T-helper 1 cell treated with Interleukin-12 subunit alpha and Interleukin-12 subunit beta and Interleukin-4 antibody, amounts not matched to agents 30 μg/mL and 1 μg/mL, for 36 hours (primary cell): ENCODE data around the gene PLEKHO2.
"Not testable (repeated sequence)": the region's sequence is repeated elsewhere in the genome, so short reads cannot be mapped to it uniquely, and the experiment has no call there.

ENCODE experiments used
- H3K27ac Mint-ChIP-seq: one replicate; pipeline ENCODE4 v1.8.0; 2021; ENCODE audit warnings: mild to moderate bottlenecking, mixed read lengths
- H3K27me3 Mint-ChIP-seq: one replicate; pipeline ENCODE4 v1.8.0; 2021; ENCODE audit warnings: low read depth, mixed read lengths
- H3K36me3 Mint-ChIP-seq: one replicate; pipeline ENCODE4 v1.8.0; 2021; ENCODE audit warnings: low read depth, mixed read lengths
- H3K4me1 Mint-ChIP-seq: one replicate; pipeline ENCODE4 v1.8.0; 2021; ENCODE audit warnings: low read depth, mixed read lengths
- H3K4me3 Mint-ChIP-seq: one replicate; pipeline ENCODE4 v1.8.0; 2021; ENCODE audit warnings: mild to moderate bottlenecking, moderate library complexity, mixed read lengths
- H3K9me3 Mint-ChIP-seq: one replicate; pipeline ENCODE4 v1.8.0; 2021; ENCODE audit warnings: mixed read lengths

Gene PLEKHO2, protein sequence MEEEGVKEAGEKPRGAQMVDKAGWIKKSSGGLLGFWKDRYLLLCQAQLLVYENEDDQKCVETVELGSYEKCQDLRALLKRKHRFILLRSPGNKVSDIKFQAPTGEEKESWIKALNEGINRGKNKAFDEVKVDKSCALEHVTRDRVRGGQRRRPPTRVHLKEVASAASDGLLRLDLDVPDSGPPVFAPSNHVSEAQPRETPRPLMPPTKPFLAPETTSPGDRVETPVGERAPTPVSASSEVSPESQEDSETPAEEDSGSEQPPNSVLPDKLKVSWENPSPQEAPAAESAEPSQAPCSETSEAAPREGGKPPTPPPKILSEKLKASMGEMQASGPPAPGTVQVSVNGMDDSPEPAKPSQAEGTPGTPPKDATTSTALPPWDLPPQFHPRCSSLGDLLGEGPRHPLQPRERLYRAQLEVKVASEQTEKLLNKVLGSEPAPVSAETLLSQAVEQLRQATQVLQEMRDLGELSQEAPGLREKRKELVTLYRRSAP

DNA sequence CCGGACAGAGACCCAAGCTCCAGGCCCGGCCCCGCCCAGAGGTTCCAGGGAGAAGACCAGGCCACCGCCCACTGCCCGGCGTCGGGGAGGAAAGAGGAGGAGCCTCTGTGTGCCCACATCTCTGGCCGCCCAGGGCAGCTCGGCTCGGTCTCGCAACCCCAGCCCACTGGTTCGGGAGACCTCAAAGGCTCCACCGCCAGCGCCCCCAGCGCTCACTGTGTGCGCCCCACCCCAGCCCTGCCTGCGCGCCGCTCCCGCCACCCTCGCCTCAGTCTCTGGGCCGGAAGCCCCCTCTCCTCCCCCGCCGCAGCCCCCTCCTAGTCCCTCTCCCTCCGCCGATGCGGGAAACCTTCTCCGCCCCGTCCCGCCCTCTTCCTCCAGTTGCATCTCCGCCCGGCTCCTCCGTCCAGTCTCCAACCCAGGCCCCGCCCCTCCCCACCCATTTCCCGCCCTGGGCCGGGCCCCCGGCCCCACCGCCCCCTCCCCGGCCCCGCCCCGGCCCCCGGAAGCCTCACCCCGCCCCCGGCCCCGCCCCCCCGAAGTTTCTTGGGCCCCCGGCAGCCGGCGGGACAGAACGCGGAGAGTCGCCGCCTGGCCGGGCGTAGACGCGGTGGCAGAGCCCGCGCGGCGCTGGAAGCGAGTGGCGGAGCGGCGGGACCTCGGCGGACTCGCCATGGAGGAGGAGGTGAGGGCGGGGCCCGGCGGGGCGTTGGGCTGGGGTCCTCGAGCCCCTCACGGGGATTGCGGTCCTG lies at the start of gene PLEKHO2:
Gene PLEKHO2 (plus strand): TSS at position 572 of the 752 bp plus-strand sequence. CDS start 102 bp downstream, at position 674.
- Mint-ChIP-seq H3K36me3 (peaks cover 4% of the 10 kb centered on the region), H3K27ac (peak within 1 kb of the TSS; percentile 85), H3K4me1 (peaks cover 64% of the 10 kb centered on the region), H3K9me3 (no peaks in the 10 kb centered on the region), H3K27me3 (no peaks in the 10 kb centered on the region), H3K4me3 (peak within 1 kb of the TSS; percentile 96)

DNA sequence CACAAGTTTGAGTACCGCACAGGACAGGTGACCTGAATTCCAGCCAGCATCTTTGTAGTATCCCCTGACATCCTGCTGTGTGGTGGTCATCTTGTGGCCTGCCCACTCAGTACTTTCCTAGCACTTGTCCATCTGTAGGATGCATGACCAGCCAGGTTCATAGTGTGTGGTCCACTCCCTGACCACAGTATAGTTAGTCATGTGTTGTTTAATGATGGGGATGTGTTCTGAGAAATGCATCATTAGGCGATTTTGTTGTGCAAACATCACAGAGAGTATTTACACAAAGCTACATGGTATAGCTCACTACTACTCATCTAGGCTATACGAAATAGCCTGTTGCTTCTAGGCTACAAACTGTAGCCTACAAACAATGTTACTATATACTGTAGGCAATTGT lies 49.4 kb upstream of the PLEKHO2 start:
- H3K4me3 Mint-ChIP-seq = no peak overlapping the region
- no peaks in the 10 kb centered on the region for H3K9me3 Mint-ChIP-seq
- no peaks in the 10 kb centered on the region for H3K36me3 Mint-ChIP-seq
- H3K27me3 Mint-ChIP-seq = no peaks in the 10 kb centered on the region
- no peaks in the 10 kb centered on the region for H3K4me1 Mint-ChIP-seq
- H3K27ac Mint-ChIP-seq = no peak overlapping the region

DNA sequence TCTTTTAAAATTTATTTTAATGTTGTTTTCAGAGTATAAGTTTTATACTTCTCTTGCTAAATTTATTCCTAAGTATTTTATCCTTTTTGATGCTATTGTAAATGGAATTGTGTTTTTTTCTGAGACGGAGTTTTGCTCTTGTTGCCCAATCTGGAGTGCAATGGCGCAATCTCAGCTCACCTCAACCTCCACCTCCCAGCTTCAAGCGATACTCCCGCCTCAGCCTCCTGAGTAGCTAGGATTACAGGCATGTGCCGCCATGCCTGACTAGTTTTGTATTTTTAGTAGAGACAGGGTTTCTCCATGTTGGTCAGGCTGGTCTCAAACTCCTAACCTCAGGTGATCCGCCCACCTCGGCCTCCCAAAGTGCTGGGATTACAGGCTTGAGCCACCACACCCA lies 46.4 kb upstream of the PLEKHO2 start:
- not testable (repeated sequence) for H3K27ac Mint-ChIP-seq, H3K4me3 Mint-ChIP-seq, H3K27me3 Mint-ChIP-seq, H3K36me3 Mint-ChIP-seq, H3K4me1 Mint-ChIP-seq, H3K9me3 Mint-ChIP-seq

DNA sequence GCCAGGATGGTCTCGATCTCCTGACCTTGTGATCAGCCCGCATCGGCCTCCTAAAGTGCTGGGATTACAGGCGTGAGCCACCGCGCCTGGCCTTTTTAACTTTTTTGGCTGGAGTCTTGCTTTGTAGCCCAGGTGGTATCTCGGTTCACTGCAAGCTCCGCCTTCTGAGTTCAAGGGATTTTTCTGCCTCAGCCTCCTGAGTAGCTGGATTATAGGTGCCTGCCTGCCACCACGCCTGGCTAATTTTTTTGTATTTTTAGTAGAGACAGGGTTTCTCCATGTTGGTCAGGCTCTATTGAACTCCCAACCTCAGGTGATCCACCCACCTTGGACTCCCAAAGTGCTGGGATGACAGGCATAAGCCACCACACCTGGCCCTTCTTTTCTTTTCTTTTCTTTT lies 45.8 kb upstream of the PLEKHO2 start:
- not testable (repeated sequence) for H3K27ac Mint-ChIP-seq, H3K9me3 Mint-ChIP-seq, H3K36me3 Mint-ChIP-seq, H3K4me1 Mint-ChIP-seq, H3K27me3 Mint-ChIP-seq, H3K4me3 Mint-ChIP-seq

DNA sequence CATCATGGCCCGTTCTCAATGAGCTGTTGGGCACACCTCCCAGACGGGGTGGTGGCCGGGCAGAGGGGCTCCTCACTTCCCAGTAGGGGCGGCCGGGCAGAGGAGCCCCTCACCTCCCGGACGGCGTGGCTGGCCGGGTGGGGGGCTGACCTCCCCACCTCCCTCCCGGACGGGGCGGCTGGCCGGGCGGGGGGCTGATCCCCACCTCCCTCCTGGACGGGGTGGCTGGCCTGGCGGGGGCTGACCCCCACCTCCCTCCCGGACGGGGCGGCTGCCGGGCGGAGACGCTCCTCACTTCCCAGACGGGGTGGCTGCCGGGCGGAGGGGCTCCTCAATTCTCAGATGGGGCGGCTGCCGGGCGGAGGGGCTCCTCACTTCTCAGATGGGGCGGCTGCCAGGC lies 42.8 kb upstream of the PLEKHO2 start:
- H3K27ac Mint-ChIP-seq, H3K4me3 Mint-ChIP-seq, H3K9me3 Mint-ChIP-seq, H3K36me3 Mint-ChIP-seq, H3K4me1 Mint-ChIP-seq, H3K27me3 Mint-ChIP-seq: not testable (repeated sequence)

DNA sequence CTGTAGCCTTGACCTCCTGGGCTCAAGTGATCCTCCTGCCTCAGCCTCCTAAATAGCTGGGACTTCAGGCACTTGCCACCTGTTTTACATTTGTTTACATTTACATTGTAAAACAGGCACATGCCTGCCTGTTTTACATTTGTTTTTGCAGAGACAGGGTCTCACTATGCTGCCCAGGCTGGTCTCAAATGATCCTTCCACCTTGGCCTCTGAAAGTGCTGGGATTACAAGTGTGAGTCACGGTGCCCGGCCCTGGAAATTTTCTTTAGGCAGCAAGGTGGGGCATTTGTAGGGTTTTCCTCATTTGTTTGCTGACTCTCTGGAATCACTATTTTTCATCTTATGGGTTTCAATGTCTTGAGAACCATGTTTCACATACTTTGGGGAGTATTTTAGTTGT lies 41.2 kb upstream of the PLEKHO2 start:
- Mint-ChIP-seq H3K4me1 (no peaks in the 10 kb centered on the region), H3K36me3 (no peaks in the 10 kb centered on the region), H3K4me3 (no peak overlapping the region), H3K27me3 (no peaks in the 10 kb centered on the region), H3K27ac (no peak overlapping the region), H3K9me3 (no peaks in the 10 kb centered on the region)

DNA sequence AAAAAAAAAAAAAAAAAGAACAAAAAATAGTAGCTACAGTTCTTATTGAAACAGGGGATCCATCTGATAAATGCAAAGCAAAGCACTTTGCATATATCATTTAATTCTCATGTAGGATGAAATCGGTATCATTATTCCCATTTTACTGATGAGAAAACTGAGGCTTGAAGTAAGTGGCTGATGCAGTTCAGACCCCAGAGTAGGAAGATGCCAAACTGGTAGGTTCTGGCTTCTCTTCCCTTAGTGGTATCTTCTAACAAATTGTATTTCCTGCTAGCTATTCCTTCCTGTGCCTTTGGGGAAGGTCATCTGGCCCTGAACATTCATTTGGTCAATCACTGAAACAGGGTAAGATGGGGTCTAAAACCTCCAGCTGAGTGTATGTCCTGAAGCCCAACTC lies 38.2 kb upstream of the PLEKHO2 start:
- H3K36me3 Mint-ChIP-seq = no peaks in the 10 kb centered on the region
- no peak overlapping the region for H3K4me3 Mint-ChIP-seq
- H3K4me1 Mint-ChIP-seq = no peaks in the 10 kb centered on the region
- no peaks in the 10 kb centered on the region for H3K9me3 Mint-ChIP-seq
- H3K27ac Mint-ChIP-seq = no peak overlapping the region
- peaks cover 3% of the 10 kb centered on the region for H3K27me3 Mint-ChIP-seq

DNA sequence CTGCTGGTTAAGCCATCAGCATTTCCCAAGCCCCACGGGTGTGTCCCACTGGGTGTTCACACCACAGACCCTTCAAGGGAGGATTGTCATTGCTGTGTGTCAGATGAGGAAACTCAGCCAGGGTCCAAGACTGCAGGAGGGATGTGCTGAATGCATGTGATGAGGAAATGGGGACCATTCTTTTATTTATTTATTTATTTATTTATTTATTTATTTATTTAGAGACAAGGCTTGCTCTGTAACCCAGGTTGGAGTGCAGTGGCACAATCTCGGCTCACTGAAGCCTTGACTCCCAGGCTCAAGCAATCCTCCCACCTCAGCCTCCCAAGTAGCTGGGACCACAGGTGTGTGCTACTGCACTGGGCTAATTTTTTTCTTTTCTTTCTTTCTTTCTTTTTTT lies 37.1 kb upstream of the PLEKHO2 start:
- Mint-ChIP-seq H3K36me3 (no peaks in the 10 kb centered on the region), H3K4me1 (no peaks in the 10 kb centered on the region), H3K9me3 (no peaks in the 10 kb centered on the region), H3K27me3 (peaks cover 6% of the 10 kb centered on the region), H3K27ac (no peak overlapping the region), H3K4me3 (no peak overlapping the region)

DNA sequence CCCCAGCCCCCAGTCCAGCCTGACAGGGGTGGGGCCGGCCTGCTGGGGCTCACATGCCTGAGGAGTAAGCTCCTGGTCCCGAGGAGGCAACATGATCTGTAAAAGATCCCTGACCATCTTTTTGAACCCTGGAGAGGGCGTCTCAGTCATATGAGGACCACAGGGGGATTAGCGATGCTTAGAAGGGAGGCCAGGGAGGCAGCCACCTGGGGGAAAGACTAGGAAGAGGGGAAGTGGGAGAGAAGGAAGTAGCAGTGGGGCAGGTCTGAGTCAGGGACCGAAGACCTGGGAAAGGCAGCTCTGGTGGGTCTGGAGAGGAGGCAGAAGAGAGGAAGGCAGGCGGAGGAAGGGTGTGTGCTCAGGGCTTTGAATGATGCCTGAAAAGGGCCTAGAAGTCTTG lies 35.2 kb upstream of the PLEKHO2 start:
- H3K27me3 Mint-ChIP-seq = peaks cover 6% of the 10 kb centered on the region
- H3K9me3 Mint-ChIP-seq = no peaks in the 10 kb centered on the region
- no peaks in the 10 kb centered on the region for H3K36me3 Mint-ChIP-seq
- no peak overlapping the region for H3K4me3 Mint-ChIP-seq
- H3K27ac Mint-ChIP-seq = no peak overlapping the region
- H3K4me1 Mint-ChIP-seq = no peaks in the 10 kb centered on the region

DNA sequence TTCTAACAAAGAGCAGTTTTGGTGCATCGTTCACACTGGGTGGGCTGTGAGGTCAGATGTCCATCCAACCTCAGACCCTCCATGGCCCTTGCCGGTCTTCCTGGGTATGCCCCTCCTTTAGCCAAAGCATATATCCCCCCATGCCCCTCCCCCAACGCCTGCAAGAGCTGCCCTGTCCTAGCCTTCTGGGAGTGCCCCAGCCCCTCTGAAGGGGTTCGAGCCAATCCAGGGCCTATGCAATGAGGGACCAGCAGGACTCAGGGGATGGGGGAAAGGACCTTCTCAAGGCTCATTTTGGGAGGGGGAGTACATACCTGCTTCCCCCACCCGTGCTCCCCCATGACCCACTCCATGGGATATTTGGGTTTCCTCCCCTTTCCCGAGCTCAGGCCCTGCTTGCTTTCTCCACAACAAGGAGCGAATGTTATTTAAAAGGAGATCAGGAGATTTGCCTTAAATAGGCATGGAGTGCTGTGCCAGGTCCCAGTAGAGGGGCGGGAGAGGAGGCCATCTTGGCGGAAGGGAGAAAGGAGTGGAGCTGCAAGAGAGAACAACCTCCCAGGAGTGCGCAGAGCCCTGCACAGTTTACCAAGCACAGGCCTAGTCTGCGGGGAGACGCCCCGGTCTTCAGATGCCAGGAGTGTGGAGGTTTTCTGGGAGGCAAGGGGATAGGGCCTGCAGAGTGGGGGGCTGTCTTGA lies 34.5 kb upstream of the PLEKHO2 start:
- H3K4me3 Mint-ChIP-seq = no peak overlapping the region
- H3K36me3 Mint-ChIP-seq = no peaks in the 10 kb centered on the region
- peaks cover 6% of the 10 kb centered on the region for H3K27me3 Mint-ChIP-seq
- no peaks in the 10 kb centered on the region for H3K9me3 Mint-ChIP-seq
- H3K4me1 Mint-ChIP-seq = no peaks in the 10 kb centered on the region
- no peak overlapping the region for H3K27ac Mint-ChIP-seq

DNA sequence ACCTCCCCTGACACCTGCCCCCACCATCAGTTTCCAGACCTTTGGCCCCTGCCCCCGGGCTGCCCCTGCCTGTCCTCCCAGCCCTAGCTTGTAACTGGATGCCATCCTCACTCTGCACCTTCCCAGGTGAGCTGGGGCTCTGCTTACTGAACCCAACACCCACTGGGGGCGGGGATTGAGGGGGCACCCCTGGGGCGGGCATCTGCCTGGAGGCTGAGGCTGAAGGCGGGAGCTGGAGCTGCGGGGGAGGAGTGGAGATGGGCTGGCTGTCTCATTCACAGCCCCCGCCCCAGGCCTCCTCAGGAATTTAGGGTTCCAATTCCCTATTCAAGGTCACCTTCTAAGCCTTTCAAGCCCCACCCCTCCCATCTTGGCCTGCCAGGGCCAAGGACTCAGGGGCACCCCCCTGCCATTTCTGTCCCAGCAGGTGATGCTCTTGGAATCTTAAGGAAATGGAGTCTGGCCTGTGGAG lies 33.9 kb upstream of the PLEKHO2 start:
- Mint-ChIP-seq H3K4me1 (no peaks in the 10 kb centered on the region), H3K9me3 (no peaks in the 10 kb centered on the region), H3K4me3 (no peak overlapping the region), H3K36me3 (no peaks in the 10 kb centered on the region), H3K27ac (no peak overlapping the region), H3K27me3 (peaks cover 6% of the 10 kb centered on the region)

DNA sequence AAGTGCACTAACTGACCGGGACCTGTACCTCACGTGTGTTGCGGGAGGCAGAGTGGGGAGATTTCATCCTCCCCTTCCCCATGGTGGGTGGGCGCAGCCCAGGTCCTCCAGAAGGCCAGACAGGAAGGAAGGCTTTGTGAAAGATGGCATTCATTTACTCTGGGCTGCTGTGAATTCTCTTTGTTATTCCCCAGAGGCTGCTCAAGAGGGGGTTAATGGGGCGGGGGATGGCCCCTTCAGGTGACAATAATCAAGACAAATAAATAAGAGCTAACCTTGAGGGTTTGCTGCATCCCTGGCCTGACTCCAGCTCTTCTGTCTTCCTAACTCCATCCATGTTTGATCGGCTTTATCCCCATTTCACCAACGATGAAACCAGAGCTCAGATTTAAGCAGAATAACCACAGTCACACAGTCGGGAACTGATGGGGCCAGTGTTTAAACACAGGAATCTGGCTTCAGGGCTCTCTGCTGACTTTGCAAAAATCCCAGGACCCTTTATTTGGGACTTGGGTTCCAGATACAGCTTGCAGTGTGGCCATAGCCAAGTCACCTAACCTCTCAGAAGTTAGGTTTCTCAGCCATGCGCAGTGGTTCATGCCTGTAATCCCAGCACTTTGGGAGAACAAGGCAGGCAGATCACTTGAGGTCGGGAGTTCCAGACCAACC lies 32.8 kb upstream of the PLEKHO2 start:
- no peaks in the 10 kb centered on the region for H3K4me1 Mint-ChIP-seq
- peaks cover 6% of the 10 kb centered on the region for H3K27me3 Mint-ChIP-seq
- no peak overlapping the region for H3K4me3 Mint-ChIP-seq
- no peaks in the 10 kb centered on the region for H3K36me3 Mint-ChIP-seq
- H3K9me3 Mint-ChIP-seq = no peaks in the 10 kb centered on the region
- no peak overlapping the region for H3K27ac Mint-ChIP-seq

DNA sequence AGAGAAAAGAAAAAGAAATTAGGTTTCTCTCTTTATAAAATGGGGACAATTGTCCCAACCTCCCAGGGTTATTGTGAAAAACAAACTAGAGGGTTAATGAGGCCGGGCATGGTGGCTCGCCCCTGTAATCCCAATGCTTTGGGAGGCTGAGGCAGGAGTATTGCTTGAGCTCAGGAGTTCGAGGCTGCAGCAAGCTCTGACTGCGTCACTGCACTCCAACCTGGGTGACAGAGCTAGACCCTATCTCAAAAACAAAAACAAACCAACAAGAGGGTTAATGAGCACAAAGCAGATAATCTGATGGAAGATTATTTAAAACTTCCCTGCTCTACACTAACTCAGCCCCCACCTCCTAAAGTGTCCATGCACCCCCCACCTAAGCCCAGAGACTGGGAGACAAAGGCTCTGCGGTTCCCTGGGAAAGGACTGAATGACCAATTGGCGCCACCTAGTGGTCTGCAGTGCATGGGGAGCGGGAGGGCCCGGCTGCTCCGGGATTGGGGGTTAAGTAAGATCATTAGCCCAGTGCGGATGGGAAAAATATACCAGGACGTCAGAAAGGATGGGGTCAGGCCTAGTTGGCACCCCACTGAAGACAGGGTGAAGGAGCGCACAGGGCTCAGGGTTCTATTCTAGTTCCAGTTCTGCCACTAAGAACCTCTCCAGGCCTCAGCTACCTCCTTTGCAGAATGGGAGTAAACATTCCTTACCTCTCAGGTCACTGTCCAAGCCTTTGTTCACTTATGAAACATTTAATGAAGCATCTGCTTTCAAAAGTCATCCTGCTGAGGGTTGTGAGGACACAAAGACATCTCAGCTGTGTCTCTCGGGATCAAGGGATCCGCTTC lies 31.8 kb upstream of the PLEKHO2 start:
- no peaks in the 10 kb centered on the region for H3K36me3 Mint-ChIP-seq
- no peaks in the 10 kb centered on the region for H3K9me3 Mint-ChIP-seq
- no peak overlapping the region for H3K4me3 Mint-ChIP-seq
- H3K27ac Mint-ChIP-seq = no peak overlapping the region
- no peaks in the 10 kb centered on the region for H3K4me1 Mint-ChIP-seq
- H3K27me3 Mint-ChIP-seq = peaks cover 6% of the 10 kb centered on the region
